ENCODE data around the gene OR13J1.

Gene OR13J1

DNA sequence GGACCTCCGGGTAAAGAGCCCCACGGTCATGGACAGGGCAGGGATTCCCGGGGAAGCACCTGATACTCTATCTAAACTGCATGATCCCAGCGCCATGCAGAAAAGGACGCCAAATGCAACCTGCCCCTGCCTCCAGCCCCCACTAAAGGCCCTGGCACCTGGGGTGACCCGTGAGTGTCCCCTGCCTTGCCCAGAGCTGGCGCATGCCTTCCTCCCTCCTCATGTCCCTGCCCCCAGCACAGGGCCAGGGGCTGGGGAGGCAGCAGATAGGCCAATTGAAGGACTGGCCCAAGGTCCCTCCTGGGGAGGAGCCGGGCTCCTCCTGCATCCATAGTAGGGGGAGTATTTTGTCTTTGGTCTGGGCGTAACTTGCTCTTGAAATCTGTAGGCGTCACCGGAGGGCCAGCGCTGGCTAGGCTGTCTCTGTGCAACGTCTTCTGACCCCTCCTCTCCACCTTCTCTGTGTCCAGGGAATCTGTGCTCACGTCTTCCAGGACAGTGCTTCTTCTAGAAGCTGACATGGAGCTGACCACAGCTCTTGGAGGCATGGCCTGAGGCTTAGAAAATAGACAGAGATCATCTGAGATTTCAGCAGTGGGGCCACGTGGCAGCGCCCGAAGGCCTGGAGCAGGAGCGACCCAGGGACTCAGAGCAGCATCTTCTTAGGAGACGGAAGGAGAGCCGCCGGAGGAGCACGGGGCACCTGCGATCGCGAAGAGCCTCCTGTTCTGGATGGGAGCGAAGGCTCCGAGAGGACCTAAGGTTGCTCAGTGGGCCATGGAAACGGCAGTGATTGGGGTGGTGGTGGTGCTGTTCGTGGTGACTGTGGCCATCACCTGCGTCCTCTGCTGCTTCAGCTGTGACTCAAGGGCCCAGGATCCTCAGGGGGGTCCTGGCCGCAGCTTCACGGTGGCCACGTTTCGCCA lies 39.7 kb upstream of the OR13J1 start:
- Histone ChIP-seq H3K4me1 (ENCODE audit: control insufficient read depth, insufficient read depth, low read length) (peaks cover 57% of the 10 kb centered on the region), H3K27ac (ENCODE audit: low read length) (peak overlapping the region; percentile 81), H3K9ac (ENCODE audit: low read length in 2 of 2) (peak overlapping the region in 1 of 2 donors; percentile 13), H3K27me3 (ENCODE audit: control insufficient read depth in 1 of 2, insufficient read depth in 2 of 2, low read length in 2 of 2) (no peaks in the 10 kb centered on the region), H3K4me3 (ENCODE audit: low read length in 2 of 2) (no peak overlapping the region), H3K9me3 (ENCODE audit: control insufficient read depth in 2 of 2, low read length in 2 of 2) (no peaks in the 10 kb centered on the region), H3K36me3 (ENCODE audit: control insufficient read depth in 2 of 2, insufficient read depth in 2 of 2, low read length in 2 of 2) (no peaks in the 10 kb centered on the region)

DNA sequence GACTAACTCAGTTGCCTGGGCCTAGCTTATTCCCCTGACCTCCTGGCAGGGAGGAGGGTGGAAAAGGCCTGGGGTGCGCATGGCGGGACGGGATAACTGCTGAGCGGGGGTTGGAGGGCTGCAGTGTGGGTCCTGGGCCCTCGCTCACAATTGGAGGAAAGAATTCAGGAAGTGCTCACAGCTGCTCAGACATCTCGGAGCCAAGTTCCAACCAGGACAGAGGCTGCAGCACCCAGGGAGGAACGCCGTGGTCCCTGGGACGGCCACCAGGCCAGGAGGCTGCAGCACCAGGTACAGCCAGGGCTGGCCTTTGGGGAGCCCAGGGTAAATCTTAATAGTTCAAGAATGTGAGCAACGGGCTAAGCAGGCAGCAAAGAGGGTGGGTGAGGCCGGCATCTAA lies 39.1 kb upstream of the OR13J1 start, which contains the start of gene SPAAR:
Gene SPAAR (plus strand): TSS at position 217 of the 400 bp plus-strand sequence. CDS start 974 bp downstream, outside the sequence.
- Histone ChIP-seq H3K27me3 (ENCODE audit: control insufficient read depth in 1 of 2, insufficient read depth in 2 of 2, low read length in 2 of 2) (no peaks in the 10 kb centered on the region), H3K9me3 (ENCODE audit: control insufficient read depth in 2 of 2, low read length in 2 of 2) (no peaks in the 10 kb centered on the region), H3K4me3 (ENCODE audit: low read length in 2 of 2) (peak within 1 kb of the TSS; percentile 22 to 28), H3K4me1 (ENCODE audit: control insufficient read depth, insufficient read depth, low read length) (peaks cover 59% of the 10 kb centered on the region), H3K27ac (ENCODE audit: low read length) (peak within 1 kb of the TSS; percentile 81), H3K36me3 (ENCODE audit: control insufficient read depth in 2 of 2, insufficient read depth in 2 of 2, low read length in 2 of 2) (no peaks in the 10 kb centered on the region), H3K9ac (ENCODE audit: low read length in 2 of 2) (peak within 1 kb of the TSS; percentile 13 to 42)

DNA sequence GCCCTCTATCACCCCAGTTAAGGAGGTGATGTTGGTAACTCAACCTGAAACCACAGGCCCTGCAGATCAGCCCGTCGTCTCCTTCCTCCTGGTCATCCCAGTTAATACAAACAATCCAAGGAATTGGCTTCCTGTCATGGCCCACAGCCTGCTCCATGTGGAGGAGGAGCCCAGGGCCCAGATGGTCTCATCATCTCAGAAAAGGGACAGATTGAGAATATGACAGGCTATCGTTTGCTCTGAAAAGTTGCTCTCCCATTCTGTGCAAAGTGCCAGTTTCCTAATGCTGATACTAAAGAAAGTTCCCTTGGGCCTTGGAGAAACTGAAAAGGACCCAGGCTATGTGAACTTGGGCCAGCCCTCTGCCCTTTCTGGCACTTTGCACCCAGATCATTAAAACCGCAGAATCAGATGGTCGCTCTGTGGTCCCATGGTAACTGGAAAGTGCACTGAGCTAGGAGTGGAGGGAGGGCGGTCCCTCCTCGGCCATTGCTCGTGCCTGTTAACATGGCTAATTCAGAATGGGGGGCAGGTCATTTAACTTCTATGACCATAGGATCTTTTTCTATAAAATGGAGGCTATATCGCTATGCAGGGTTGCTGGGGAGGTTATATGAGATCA lies 38.4 kb upstream of the OR13J1 start:
- Histone ChIP-seq H3K9me3 (ENCODE audit: control insufficient read depth in 2 of 2, low read length in 2 of 2) (no peaks in the 10 kb centered on the region), H3K4me1 (ENCODE audit: control insufficient read depth, insufficient read depth, low read length) (peaks cover 59% of the 10 kb centered on the region), H3K9ac (ENCODE audit: low read length in 2 of 2) (peak overlapping the region in 1 of 2 donors; percentile 42), H3K4me3 (ENCODE audit: low read length in 2 of 2) (peak overlapping the region; percentile 22 to 28), H3K36me3 (ENCODE audit: control insufficient read depth in 2 of 2, insufficient read depth in 2 of 2, low read length in 2 of 2) (no peaks in the 10 kb centered on the region), H3K27me3 (ENCODE audit: control insufficient read depth in 1 of 2, insufficient read depth in 2 of 2, low read length in 2 of 2) (no peaks in the 10 kb centered on the region), H3K27ac (ENCODE audit: low read length) (peak overlapping the region; percentile 81)

DNA sequence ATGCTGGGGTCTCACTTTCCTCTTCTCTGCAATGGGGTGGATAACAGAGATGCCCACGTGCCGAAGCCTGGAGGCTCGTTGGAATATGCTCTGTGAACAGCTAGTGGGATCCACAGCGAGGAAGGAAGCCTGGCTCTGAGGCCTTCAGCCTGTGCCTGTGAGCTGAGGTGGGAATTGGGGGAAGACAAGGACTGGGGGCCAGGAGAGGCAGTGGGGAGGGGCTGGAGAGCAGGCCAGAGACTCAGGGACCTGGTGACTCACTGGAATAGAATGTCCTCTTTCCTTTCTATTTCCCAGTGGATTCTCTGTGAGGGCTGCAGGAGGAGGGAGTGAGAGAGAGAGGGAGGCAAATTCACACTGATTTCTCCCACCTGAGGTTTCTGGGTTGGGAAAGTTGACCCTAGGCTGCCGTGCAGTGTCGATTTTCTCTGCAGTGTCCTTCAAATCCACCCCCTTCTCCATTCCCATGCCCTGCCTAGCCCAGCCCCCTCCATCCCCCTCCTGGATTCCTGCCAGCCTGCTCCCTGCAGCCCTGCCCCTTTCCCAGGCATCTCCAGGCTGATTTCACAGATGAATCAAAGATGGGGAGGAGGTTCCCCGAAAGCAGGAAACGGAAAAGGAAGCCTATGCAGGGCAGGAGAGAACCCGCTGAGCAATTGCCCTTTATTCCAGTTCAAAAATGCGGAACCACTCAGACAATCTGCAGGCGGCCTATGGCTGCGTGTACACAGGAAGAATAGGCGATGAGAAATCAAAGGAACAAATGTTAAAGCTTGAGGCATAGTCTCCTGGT lies 37.7 kb upstream of the OR13J1 start:
- H3K4me1 ChIP-seq (ENCODE audit: control insufficient read depth, insufficient read depth, low read length) = peaks cover 59% of the 10 kb centered on the region
- H3K36me3 ChIP-seq (ENCODE audit: control insufficient read depth in 2 of 2, insufficient read depth in 2 of 2, low read length in 2 of 2) = no peaks in the 10 kb centered on the region
- peak overlapping the region; percentile 28 to 55 for H3K4me3 ChIP-seq (ENCODE audit: low read length in 2 of 2)
- H3K27me3 ChIP-seq (ENCODE audit: control insufficient read depth in 1 of 2, insufficient read depth in 2 of 2, low read length in 2 of 2) = no peaks in the 10 kb centered on the region
- peak overlapping the region; percentile 45 to 58 for H3K9ac ChIP-seq (ENCODE audit: low read length in 2 of 2)
- H3K27ac ChIP-seq (ENCODE audit: low read length) = peak overlapping the region; percentile 81
- H3K9me3 ChIP-seq (ENCODE audit: control insufficient read depth in 2 of 2, low read length in 2 of 2) = no peaks in the 10 kb centered on the region

DNA sequence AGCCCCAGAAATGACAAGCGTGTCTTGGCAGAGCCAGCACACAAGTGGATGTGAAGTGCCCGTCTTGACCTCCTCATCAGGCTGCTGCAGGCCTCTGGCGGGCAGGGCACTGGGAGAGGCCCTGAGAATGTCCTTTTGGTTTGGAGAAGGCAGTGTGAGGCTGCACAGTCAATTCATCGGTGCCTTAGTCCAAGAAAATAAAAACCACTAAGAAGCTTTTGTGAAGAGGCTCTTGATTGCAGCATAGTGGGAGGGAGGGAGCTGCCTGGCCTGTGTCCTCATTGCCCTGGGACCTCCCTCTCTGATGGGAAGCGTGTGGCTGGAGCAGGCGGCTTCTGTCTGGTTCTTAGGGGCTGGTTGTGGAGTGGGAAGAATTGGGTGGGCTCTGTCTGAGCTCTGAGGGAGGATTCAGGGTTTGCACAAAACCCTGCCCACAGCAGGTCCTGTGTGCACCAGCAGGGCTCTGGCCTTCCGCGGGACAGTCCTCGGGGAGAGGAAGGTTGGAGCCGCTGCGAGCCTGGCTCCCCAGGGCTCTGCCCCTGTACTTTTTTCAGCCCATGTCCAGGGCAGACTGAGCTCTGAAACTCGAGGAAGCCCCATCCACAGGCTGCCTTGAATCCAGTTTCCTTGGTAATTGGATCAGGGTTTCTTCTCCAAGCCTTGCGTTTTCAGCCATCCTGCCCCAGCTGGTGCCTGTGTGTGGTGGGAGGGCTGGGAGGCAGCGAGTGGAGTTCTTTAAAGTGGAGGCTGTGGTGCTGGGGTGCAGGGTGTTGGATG lies 36.9 kb upstream of the OR13J1 start:
- H3K4me1 ChIP-seq (ENCODE audit: control insufficient read depth, insufficient read depth, low read length) = peaks cover 59% of the 10 kb centered on the region
- H3K36me3 ChIP-seq (ENCODE audit: control insufficient read depth in 2 of 2, insufficient read depth in 2 of 2, low read length in 2 of 2) = no peaks in the 10 kb centered on the region
- peak overlapping the region; percentile 45 to 58 for H3K9ac ChIP-seq (ENCODE audit: low read length in 2 of 2)
- peak overlapping the region; percentile 17 to 55 for H3K4me3 ChIP-seq (ENCODE audit: low read length in 2 of 2)
- peaks cover 0 to 3% of the 10 kb centered on the region in 2 donors for H3K27me3 ChIP-seq (ENCODE audit: control insufficient read depth in 1 of 2, insufficient read depth in 2 of 2, low read length in 2 of 2)
- peak overlapping the region; percentile 81 for H3K27ac ChIP-seq (ENCODE audit: low read length)
- H3K9me3 ChIP-seq (ENCODE audit: control insufficient read depth in 2 of 2, low read length in 2 of 2) = no peaks in the 10 kb centered on the region

DNA sequence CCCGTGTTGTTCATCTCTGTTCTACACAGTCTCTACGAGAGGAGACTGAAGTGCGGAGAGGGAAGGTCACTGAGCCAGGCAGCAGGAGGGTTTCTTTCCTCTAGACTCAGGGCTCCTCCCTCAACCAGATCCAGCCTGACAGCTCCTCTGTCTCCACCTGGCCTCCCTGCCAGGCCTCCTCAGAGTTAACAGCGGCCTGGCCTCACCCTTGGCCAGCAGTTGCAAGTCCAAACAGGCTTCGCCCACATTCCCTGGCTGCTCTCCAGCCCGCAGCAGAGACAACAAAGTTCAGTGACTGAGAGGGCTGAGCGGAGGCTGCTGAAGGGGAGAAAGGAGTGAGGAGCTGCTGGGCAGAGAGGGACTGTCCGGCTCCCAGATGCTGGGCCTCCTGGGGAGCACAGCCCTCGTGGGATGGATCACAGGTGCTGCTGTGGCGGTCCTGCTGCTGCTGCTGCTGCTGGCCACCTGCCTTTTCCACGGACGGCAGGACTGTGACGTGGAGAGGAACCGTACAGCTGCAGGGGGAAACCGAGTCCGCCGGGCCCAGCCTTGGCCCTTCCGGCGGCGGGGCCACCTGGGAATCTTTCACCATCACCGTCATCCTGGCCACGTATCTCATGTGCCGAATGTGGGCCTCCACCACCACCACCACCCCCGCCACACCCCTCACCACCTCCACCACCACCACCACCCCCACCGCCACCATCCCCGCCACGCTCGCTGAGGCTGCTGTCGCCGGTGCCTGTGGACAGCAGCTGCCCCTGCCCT lies 35.9 kb upstream of the OR13J1 start, which contains the start of gene HRCT1:
Gene HRCT1 (plus strand): TSS at position 291 of the 768 bp plus-strand sequence. CDS start 86 bp downstream, at position 377.
- peak within 1 kb of the TSS; percentile 25 to 55 for H3K4me3 ChIP-seq (ENCODE audit: low read length in 2 of 2)
- H3K9ac ChIP-seq (ENCODE audit: low read length in 2 of 2) = peak within 1 kb of the TSS in 1 of 2 donors; percentile 42
- peak within 1 kb of the TSS; percentile 81 for H3K27ac ChIP-seq (ENCODE audit: low read length)
- H3K27me3 ChIP-seq (ENCODE audit: control insufficient read depth in 1 of 2, insufficient read depth in 2 of 2, low read length in 2 of 2) = peaks cover 0 to 3% of the 10 kb centered on the region in 2 donors
- H3K9me3 ChIP-seq (ENCODE audit: control insufficient read depth in 2 of 2, low read length in 2 of 2) = no peaks in the 10 kb centered on the region
- peaks cover 59% of the 10 kb centered on the region for H3K4me1 ChIP-seq (ENCODE audit: control insufficient read depth, insufficient read depth, low read length)
- H3K36me3 ChIP-seq (ENCODE audit: control insufficient read depth in 2 of 2, insufficient read depth in 2 of 2, low read length in 2 of 2) = no peaks in the 10 kb centered on the region

DNA sequence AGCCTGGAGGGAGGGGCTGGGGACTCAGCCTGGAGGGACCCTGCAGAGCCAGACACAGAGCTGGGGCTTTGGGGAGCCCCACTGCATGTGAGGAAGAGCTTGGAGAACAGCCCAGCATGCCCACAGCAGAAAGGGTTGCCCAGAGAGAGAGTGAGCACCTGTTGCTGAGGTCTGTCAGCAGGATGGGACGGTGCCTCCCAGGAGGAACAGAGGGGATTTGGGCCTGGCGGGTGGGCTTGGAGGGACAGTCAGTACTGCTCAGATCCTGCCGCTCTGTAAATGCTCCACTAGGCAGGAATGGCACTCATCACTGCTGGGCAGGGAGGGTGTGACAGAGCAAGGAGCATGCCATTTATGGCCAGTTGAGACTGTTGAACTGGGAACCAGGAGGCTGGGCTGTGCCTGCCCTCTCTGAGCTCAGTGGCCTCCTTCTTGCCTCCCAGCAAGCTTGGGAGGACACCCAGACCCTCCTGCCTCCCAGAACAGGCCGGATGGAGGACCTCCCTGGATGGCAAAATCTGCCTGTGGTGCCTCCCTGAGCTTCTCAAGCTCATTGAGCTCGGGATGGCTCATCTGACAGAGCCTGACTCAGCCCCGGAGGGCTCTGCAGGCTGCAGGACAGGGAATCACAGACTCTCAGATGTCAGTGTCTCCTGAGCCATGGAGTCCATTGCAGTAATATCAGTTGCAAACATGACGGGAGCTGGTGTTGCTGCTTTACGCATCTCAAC lies 35.0 kb upstream of the OR13J1 start:
- H3K27ac ChIP-seq (ENCODE audit: low read length) = peak overlapping the region; percentile 70
- no peaks in the 10 kb centered on the region for H3K36me3 ChIP-seq (ENCODE audit: control insufficient read depth in 2 of 2, insufficient read depth in 2 of 2, low read length in 2 of 2)
- peak overlapping the region in 1 of 2 donors; percentile 13 for H3K9ac ChIP-seq (ENCODE audit: low read length in 2 of 2)
- H3K4me1 ChIP-seq (ENCODE audit: control insufficient read depth, insufficient read depth, low read length) = peaks cover 55% of the 10 kb centered on the region
- H3K27me3 ChIP-seq (ENCODE audit: control insufficient read depth in 1 of 2, insufficient read depth in 2 of 2, low read length in 2 of 2) = peaks cover 0 to 3% of the 10 kb centered on the region in 2 donors
- no peaks in the 10 kb centered on the region for H3K9me3 ChIP-seq (ENCODE audit: control insufficient read depth in 2 of 2, low read length in 2 of 2)
- peak overlapping the region; percentile 15 to 25 for H3K4me3 ChIP-seq (ENCODE audit: low read length in 2 of 2)

DNA sequence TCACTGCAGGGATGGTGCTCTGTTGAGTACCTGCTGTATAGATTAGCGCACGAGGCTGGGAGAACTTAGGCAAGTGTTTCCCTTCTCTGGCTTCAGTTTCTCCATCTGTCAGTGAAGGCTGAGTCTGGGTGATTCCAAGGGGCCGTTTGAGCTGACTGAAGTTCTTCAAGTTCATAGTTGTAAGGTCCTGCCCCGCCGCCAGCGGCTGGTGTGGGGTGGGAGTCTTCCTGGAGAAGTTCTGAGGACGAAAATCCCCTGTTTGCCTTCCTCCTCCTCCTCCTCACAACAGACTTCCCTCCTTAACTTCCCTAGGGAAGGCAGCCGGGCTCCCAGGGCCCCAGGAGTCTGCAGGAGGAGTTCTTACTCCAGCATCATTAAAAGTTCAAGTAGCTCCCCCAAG lies 34.1 kb upstream of the OR13J1 start:
- H3K4me3 ChIP-seq (ENCODE audit: low read length in 2 of 2) = no peak overlapping the region
- no peak overlapping the region for H3K9ac ChIP-seq (ENCODE audit: low read length in 2 of 2)
- H3K27ac ChIP-seq (ENCODE audit: low read length) = peak overlapping the region; percentile 11
- H3K27me3 ChIP-seq (ENCODE audit: control insufficient read depth in 1 of 2, insufficient read depth in 2 of 2, low read length in 2 of 2) = peaks cover 0 to 3% of the 10 kb centered on the region in 2 donors
- H3K4me1 ChIP-seq (ENCODE audit: control insufficient read depth, insufficient read depth, low read length) = peaks cover 46% of the 10 kb centered on the region
- H3K9me3 ChIP-seq (ENCODE audit: control insufficient read depth in 2 of 2, low read length in 2 of 2) = no peaks in the 10 kb centered on the region
- H3K36me3 ChIP-seq (ENCODE audit: control insufficient read depth in 2 of 2, insufficient read depth in 2 of 2, low read length in 2 of 2) = no peaks in the 10 kb centered on the region

DNA sequence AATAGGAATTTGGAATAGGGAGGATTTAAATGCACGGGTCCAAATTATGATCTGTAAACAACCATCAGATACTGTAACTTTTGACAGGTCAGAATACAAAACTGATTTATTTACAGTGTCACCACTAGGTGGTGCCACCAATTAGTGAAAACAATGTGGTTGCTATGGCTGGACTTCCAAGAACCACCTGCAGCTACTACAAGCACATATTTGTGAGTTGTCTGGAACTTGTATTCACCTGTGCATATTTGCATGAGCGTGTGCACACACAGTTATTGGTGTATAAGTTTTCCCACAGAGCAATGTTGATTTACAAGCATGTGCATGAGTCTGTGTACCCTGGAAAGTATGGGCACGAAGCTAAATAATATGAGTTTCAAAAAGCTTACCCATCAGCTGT lies 32.8 kb upstream of the OR13J1 start:
- peaks cover 0 to 3% of the 10 kb centered on the region in 2 donors for H3K27me3 ChIP-seq (ENCODE audit: control insufficient read depth in 1 of 2, insufficient read depth in 2 of 2, low read length in 2 of 2)
- no peaks in the 10 kb centered on the region for H3K9me3 ChIP-seq (ENCODE audit: control insufficient read depth in 2 of 2, low read length in 2 of 2)
- no peak overlapping the region for H3K27ac ChIP-seq (ENCODE audit: low read length)
- peaks cover 34% of the 10 kb centered on the region for H3K4me1 ChIP-seq (ENCODE audit: control insufficient read depth, insufficient read depth, low read length)
- H3K36me3 ChIP-seq (ENCODE audit: control insufficient read depth in 2 of 2, insufficient read depth in 2 of 2, low read length in 2 of 2) = no peaks in the 10 kb centered on the region
- H3K9ac ChIP-seq (ENCODE audit: low read length in 2 of 2) = no peak overlapping the region
- no peak overlapping the region for H3K4me3 ChIP-seq (ENCODE audit: low read length in 2 of 2)

Measured in stomach smooth muscle (tissue), 2 donors.